Endothelial cell of umbilical vein (primary cell): ENCODE results near the gene UBL7.

Experiments used
- JUN ChIP-seq: IDR thresholded peaks from 2 replicates; pipeline ENCODE4 v1.6.1; 2011; ENCODE audit warnings: borderline replicate concordance, low read depth; ENCODE audit not compliant: insufficient read length, insufficient read depth
- POLR2A ChIP-seq: IDR thresholded peaks from 2 replicates; pipeline ENCODE4 v1.6.1; 2012; ENCODE audit warnings: low read depth, mild to moderate bottlenecking, control low read depth, low read length
- TF ChIP-seq, protein P1 (sequence below), 2 donors: IDR thresholded peaks; 1 replicate in 1 of 2; 2 replicates in 1 of 2; pipeline ENCODE4 v1.5.1; 2011; ENCODE audit warnings: low read length in 2 of 2, mild to moderate bottlenecking in 2 of 2, moderate library complexity in 2 of 2, control low read depth in 1 of 2, inconsistent platforms in 1 of 2, low read depth in 1 of 2; ENCODE audit not compliant: insufficient read depth in 1 of 2; ENCODE audit errors: extremely low read depth in 1 of 2
- TF ChIP-seq, protein P2 (sequence below): IDR thresholded peaks from 2 replicates; pipeline ENCODE4 v1.6.1; 2011; ENCODE audit not compliant: insufficient read depth, insufficient read length

DNA sequence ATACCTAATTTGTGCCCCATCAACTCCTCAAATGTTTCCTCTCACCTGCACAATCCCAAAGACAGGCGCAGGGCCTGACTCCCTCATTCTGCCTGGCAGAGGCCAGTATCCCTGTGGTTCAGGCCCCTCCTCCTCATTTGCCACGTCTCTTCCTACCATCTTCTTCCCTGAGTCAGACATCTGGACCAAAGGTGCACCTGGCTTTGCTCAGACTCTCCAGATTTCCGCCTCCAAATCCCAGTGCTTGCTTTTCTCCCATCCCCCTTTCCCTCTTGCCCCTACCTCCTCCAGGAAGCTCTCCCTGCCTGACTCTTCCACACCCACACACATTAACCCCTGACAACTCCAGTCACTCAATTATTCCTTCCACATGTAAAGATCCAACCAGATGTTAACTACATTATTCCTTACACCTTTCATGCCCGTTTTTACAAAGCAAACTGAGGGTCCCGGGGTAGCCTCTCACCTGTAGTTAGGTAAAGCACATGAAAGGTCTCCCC is 46.8 kb downstream of the UBL7 start:
- TF ChIP-seq, protein P1, sequence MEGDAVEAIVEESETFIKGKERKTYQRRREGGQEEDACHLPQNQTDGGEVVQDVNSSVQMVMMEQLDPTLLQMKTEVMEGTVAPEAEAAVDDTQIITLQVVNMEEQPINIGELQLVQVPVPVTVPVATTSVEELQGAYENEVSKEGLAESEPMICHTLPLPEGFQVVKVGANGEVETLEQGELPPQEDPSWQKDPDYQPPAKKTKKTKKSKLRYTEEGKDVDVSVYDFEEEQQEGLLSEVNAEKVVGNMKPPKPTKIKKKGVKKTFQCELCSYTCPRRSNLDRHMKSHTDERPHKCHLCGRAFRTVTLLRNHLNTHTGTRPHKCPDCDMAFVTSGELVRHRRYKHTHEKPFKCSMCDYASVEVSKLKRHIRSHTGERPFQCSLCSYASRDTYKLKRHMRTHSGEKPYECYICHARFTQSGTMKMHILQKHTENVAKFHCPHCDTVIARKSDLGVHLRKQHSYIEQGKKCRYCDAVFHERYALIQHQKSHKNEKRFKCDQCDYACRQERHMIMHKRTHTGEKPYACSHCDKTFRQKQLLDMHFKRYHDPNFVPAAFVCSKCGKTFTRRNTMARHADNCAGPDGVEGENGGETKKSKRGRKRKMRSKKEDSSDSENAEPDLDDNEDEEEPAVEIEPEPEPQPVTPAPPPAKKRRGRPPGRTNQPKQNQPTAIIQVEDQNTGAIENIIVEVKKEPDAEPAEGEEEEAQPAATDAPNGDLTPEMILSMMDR (IDR thresholded peaks at IDR 0.05; ENCODE audit: extremely low read depth in 1 of 2, insufficient read depth in 1 of 2, low read depth in 1 of 2, low read length in 2 of 2) = no peak
- TF ChIP-seq JUN (no peak), POLR2A (no peak)
- TF ChIP-seq, protein P2, sequence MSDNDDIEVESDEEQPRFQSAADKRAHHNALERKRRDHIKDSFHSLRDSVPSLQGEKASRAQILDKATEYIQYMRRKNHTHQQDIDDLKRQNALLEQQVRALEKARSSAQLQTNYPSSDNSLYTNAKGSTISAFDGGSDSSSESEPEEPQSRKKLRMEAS = no peak
